ENCODE data around the gene LCORL. TPM values are rescaled to one million over a fixed set of nuclear protein-coding genes. Genes with fewer than 3 reads are reported as not detected.

The LCORL gene
- total and polyA plus RNA-seq, 2 experiments from 2014 or later: 21.0 to 28.7 TPM

DNA sequence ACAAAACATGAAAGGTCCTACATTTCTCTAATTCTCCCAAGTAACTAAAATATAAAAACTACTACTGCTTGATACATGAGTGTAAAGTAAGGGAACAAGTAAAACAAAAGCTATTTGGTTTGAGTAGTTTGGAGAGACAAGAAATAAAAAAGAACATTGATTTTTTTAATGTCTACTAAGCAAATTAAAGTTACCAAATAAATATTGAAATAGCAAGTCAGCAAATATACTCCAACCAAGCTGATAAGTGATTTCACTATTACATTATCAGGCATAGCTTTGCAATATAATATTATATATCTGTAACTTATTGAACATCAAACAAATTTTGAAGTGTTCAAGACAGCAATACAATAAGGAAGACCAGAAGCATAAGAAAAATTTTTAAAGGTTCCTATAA is 60.3 kb downstream of the LCORL start (continued):
- TF ChIP-seq, protein P1, sequence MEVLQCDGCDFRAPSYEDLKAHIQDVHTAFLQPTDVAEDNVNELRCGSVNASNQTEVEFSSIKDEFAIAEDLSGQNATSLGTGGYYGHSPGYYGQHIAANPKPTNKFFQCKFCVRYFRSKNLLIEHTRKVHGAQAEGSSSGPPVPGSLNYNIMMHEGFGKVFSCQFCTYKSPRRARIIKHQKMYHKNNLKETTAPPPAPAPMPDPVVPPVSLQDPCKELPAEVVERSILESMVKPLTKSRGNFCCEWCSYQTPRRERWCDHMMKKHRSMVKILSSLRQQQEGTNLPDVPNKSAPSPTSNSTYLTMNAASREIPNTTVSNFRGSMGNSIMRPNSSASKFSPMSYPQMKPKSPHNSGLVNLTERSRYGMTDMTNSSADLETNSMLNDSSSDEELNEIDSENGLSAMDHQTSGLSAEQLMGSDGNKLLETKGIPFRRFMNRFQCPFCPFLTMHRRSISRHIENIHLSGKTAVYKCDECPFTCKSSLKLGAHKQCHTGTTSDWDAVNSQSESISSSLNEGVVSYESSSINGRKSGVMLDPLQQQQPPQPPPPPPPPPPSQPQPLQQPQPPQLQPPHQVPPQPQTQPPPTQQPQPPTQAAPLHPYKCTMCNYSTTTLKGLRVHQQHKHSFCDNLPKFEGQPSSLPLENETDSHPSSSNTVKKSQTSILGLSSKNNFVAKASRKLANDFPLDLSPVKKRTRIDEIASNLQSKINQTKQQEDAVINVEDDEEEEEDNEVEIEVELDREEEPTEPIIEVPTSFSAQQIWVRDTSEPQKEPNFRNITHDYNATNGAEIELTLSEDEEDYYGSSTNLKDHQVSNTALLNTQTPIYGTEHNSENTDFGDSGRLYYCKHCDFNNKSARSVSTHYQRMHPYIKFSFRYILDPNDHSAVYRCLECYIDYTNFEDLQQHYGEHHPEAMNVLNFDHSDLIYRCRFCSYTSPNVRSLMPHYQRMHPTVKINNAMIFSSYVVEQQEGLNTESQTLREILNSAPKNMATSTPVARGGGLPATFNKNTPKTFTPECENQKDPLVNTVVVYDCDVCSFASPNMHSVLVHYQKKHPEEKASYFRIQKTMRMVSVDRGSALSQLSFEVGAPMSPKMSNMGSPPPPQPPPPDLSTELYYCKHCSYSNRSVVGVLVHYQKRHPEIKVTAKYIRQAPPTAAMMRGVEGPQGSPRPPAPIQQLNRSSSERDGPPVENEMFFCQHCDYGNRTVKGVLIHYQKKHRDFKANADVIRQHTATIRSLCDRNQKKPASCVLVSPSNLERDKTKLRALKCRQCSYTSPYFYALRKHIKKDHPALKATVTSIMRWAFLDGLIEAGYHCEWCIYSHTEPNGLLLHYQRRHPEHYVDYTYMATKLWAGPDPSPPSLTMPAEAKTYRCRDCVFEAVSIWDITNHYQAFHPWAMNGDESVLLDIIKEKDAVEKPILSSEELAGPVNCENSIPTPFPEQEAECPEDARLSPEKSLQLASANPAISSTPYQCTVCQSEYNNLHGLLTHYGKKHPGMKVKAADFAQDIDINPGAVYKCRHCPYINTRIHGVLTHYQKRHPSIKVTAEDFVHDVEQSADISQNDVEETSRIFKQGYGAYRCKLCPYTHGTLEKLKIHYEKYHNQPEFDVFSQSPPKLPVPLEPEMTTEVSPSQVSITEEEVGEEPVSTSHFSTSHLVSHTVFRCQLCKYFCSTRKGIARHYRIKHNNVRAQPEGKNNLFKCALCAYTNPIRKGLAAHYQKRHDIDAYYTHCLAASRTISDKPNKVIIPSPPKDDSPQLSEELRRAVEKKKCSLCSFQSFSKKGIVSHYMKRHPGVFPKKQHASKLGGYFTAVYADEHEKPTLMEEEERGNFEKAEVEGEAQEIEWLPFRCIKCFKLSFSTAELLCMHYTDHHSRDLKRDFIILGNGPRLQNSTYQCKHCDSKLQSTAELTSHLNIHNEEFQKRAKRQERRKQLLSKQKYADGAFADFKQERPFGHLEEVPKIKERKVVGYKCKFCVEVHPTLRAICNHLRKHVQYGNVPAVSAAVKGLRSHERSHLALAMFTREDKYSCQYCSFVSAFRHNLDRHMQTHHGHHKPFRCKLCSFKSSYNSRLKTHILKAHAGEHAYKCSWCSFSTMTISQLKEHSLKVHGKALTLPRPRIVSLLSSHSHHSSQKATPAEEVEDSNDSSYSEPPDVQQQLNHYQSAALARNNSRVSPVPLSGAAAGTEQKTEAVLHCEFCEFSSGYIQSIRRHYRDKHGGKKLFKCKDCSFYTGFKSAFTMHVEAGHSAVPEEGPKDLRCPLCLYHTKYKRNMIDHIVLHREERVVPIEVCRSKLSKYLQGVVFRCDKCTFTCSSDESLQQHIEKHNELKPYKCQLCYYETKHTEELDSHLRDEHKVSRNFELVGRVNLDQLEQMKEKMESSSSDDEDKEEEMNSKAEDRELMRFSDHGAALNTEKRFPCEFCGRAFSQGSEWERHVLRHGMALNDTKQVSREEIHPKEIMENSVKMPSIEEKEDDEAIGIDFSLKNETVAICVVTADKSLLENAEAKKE (CRISPR knock-in tag; IDR thresholded peaks at IDR 0.05): no peak
- TF ChIP-seq POLR2AphosphoS5 (IDR thresholded peaks at IDR 0.05; ENCODE audit: low read depth): no peak
- TF ChIP-seq, protein P2, sequence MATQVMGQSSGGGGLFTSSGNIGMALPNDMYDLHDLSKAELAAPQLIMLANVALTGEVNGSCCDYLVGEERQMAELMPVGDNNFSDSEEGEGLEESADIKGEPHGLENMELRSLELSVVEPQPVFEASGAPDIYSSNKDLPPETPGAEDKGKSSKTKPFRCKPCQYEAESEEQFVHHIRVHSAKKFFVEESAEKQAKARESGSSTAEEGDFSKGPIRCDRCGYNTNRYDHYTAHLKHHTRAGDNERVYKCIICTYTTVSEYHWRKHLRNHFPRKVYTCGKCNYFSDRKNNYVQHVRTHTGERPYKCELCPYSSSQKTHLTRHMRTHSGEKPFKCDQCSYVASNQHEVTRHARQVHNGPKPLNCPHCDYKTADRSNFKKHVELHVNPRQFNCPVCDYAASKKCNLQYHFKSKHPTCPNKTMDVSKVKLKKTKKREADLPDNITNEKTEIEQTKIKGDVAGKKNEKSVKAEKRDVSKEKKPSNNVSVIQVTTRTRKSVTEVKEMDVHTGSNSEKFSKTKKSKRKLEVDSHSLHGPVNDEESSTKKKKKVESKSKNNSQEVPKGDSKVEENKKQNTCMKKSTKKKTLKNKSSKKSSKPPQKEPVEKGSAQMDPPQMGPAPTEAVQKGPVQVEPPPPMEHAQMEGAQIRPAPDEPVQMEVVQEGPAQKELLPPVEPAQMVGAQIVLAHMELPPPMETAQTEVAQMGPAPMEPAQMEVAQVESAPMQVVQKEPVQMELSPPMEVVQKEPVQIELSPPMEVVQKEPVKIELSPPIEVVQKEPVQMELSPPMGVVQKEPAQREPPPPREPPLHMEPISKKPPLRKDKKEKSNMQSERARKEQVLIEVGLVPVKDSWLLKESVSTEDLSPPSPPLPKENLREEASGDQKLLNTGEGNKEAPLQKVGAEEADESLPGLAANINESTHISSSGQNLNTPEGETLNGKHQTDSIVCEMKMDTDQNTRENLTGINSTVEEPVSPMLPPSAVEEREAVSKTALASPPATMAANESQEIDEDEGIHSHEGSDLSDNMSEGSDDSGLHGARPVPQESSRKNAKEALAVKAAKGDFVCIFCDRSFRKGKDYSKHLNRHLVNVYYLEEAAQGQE (IDR thresholded peaks at IDR 0.05; ENCODE audit: unreplicated experiment): no peak

DNA sequence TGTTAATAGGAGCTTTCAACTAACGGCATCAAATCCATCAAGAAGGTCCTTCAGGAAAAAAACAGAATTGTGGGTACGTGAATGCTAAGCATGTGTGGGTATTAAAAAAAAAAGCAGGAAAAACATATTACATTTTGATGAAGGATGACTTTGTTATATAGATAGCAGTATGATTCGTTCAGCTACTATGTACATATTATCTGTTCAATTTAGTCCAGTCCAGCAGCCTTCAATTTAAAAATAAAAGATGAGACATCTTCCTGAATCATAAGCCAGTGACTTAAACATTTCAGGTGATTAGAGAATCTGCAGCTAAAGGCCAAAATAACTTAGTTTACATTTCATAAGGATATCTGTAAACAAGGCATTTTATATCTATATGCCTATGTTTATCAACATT is 63.4 kb downstream of the LCORL start:
- no peak overlapping the region for H3K27ac ChIP-seq (ENCODE audit: low read depth)
- Mint-ChIP-seq H3K4me1 (peaks cover 11% of the 10 kb centered on the region), H3K36me3 (ENCODE audit: low read depth) (peaks cover 35% of the 10 kb centered on the region), H3K9me3 (peaks cover 3% of the 10 kb centered on the region; the same call in 1 of the 3 replicates), H3K4me3 (no peak overlapping the region), H3K27me3 (ENCODE audit: insufficient read depth, low read depth, poor library complexity) (peaks cover 1% of the 10 kb centered on the region), H3K27ac (no peak overlapping the region)
- no peaks in the 10 kb centered on the region for H3K9me2 ChIP-seq (ENCODE audit: insufficient read depth)
- no peak overlapping the region for H2AFZ ChIP-seq
- no peaks in the 10 kb centered on the region for H3K27me3 ChIP-seq (ENCODE audit: insufficient read depth)
- H3K4me1 ChIP-seq (ENCODE audit: insufficient read depth): peaks cover 11% of the 10 kb centered on the region
- H4K20me1 ChIP-seq (replicated peaks; ENCODE audit: insufficient read depth): no peaks in the 10 kb centered on the region
- no peaks in the 10 kb centered on the region for H3F3A ChIP-seq (replicated peaks; ENCODE audit: low read depth)
- H3K4me3 ChIP-seq: no peak overlapping the region
- peak overlapping the region; percentile 2; the same call in 1 of the 2 replicates for H3K4me2 ChIP-seq
- no peaks in the 10 kb centered on the region for H3K36me3 ChIP-seq (ENCODE audit: insufficient read depth)
- no peak for DNase-seq (ENCODE audit: low spot score)
- no peak for ATAC-seq
- H3K79me2 ChIP-seq (replicated peaks; ENCODE audit: insufficient read depth): no peaks in the 10 kb centered on the region
- TF ChIP-seq, protein P1 (CRISPR knock-in tag; IDR thresholded peaks at IDR 0.05): no peak
- TF ChIP-seq POLR2AphosphoS5 (IDR thresholded peaks at IDR 0.05; ENCODE audit: low read depth): no peak
